ENCODE measurements around the gene OPCML. TPM values are rescaled to one million over a fixed set of nuclear protein-coding genes. Genes with fewer than 3 reads are reported as not detected.

OPCML gene
- total and polyA plus RNA-seq, 2 experiments from 2014 or later = 1.2 to 4.4 TPM

- Mint-ChIP-seq H3K9me3 (no peaks in the 10 kb centered on the region), H3K27me3 (ENCODE audit: insufficient read depth, low read depth, poor library complexity) (peaks cover 3% of the 10 kb centered on the region), H3K36me3 (ENCODE audit: low read depth) (no peaks in the 10 kb centered on the region), H3K4me1 (peaks cover 18% of the 10 kb centered on the region), H3K4me3 (no peak overlapping the region), H3K27ac (no peak overlapping the region)
- DNase-seq (ENCODE audit: low spot score) (no peak), ATAC-seq (no peak)
- H3K4me1 ChIP-seq (ENCODE audit: insufficient read depth) = peaks cover 20% of the 10 kb centered on the region
- no peaks in the 10 kb centered on the region for H3K79me2 ChIP-seq (replicated peaks; ENCODE audit: insufficient read depth)
- TF ChIP-seq NANOG (IDR thresholded peaks at IDR 0.05; ENCODE audit: borderline replicate concordance) = no peak
- TF ChIP-seq STAT1 (IDR thresholded peaks at IDR 0.05; ENCODE audit: unreplicated experiment) = no peak
- no peak for TF ChIP-seq CREB1 (CRISPR knock-in tag; IDR thresholded peaks at IDR 0.05; ENCODE audit: low read depth)
- no peak for TF ChIP-seq ZNF331 (CRISPR knock-in tag; IDR thresholded peaks at IDR 0.05; ENCODE audit: low read depth)
- no peak for TF ChIP-seq POLR2AphosphoS5 (IDR thresholded peaks at IDR 0.05; ENCODE audit: low read depth)
- no peak for TF ChIP-seq ZNF114 (CRISPR knock-in tag; IDR thresholded peaks at IDR 0.05)
- no peak for TF ChIP-seq EZH2 (IDR thresholded peaks at IDR 0.05; ENCODE audit: low read depth, unreplicated experiment)
- no peak for TF ChIP-seq CTCF (conservative IDR thresholded peaks at IDR 0.05; ENCODE audit: low read depth in 2 of 2)
- TF ChIP-seq JUNB (IDR thresholded peaks at IDR 0.05; ENCODE audit: unreplicated experiment) = no peak
- no peak for TF ChIP-seq REST (IDR thresholded peaks at IDR 0.05; ENCODE audit: unreplicated experiment)
- TF ChIP-seq ZNF462 (CRISPR knock-in tag; IDR thresholded peaks at IDR 0.05) = no peak
- TF ChIP-seq ETS1 (IDR thresholded peaks at IDR 0.05) = no peak
- TF ChIP-seq EZH2phosphoT487 (IDR thresholded peaks at IDR 0.05; ENCODE audit: unreplicated experiment) = no peak
- H3K36me3 ChIP-seq (ENCODE audit: insufficient read depth) = no peaks in the 10 kb centered on the region
- no peaks in the 10 kb centered on the region for H3K27me3 ChIP-seq (ENCODE audit: insufficient read depth)
- no peak overlapping the region for H3K4me3 ChIP-seq
- no peak overlapping the region for H3K27ac ChIP-seq (ENCODE audit: low read depth)
- no peaks in the 10 kb centered on the region for H3F3A ChIP-seq (replicated peaks; ENCODE audit: low read depth)
- H4K20me1 ChIP-seq (replicated peaks; ENCODE audit: insufficient read depth) = no peaks in the 10 kb centered on the region
- no peak overlapping the region for H3K4me2 ChIP-seq
- no peaks in the 10 kb centered on the region for H3K9me2 ChIP-seq (ENCODE audit: insufficient read depth)
- no peak overlapping the region for H2AFZ ChIP-seq
Measured at GRCh38 chr11:132640952-132641351, 891.3 kb downstream of the OPCML start.

Data from GM23338 (cell line).